ENCODE data around the gene GTF3C4. TPM values are rescaled to one million over a fixed set of nuclear protein-coding genes. Genes with fewer than 3 reads are reported as not detected.

GTF3C4 gene
- total RNA-seq, 6 donors from 2014 or later, result 6.4 to 20.9 (median 14.2) TPM

GRCh38 chr9:132638240-132638639 lies 32.0 kb upstream of the GTF3C4 start:
- no peaks in the 10 kb centered on the region for H3K27me3 ChIP-seq
- no peak overlapping the region for H3K27ac ChIP-seq
- 94 to 96% methylated on average over 5 of the region's 5 CpGs for WGBS, 2 donors
- DNase-seq, result no peak
- H3K4me3 ChIP-seq, result no peak overlapping the region
- H3K9me3 ChIP-seq, result no peaks in the 10 kb centered on the region
- TF ChIP-seq POLR2AphosphoS5 (IDR thresholded peaks at IDR 0.05), result no peak
- TF ChIP-seq POLR2A (IDR thresholded peaks at IDR 0.05), result no peak
- no peak for TF ChIP-seq CTCF (IDR thresholded peaks at IDR 0.05)
- TF ChIP-seq EP300 (IDR thresholded peaks at IDR 0.05), result no peak
- peaks cover 10 to 64% (median 33%) of the 10 kb centered on the region in 4 donors for H3K36me3 ChIP-seq
- ATAC-seq (ENCODE audit: low FRiP score in 2 of 2), result no peak
- no peaks in the 10 kb centered on the region for H3K4me1 ChIP-seq

GRCh38 chr9:132639322-132639721 lies 30.9 kb upstream of the GTF3C4 start:
- no peak for DNase-seq
- Histone ChIP-seq H3K9me3 (no peaks in the 10 kb centered on the region), H3K4me1 (no peaks in the 10 kb centered on the region), H3K27me3 (no peaks in the 10 kb centered on the region), H3K27ac (no peak overlapping the region), H3K36me3 (peaks cover 10 to 75% (median 36%) of the 10 kb centered on the region in 4 donors), H3K4me3 (no peak overlapping the region)
- WGBS, 2 donors, result 93 to 94% methylated on average over 5 of the region's 5 CpGs
- TF ChIP-seq EP300 (IDR thresholded peaks at IDR 0.05), result no peak
- no peak for TF ChIP-seq POLR2A (IDR thresholded peaks at IDR 0.05)
- TF ChIP-seq POLR2AphosphoS5 (IDR thresholded peaks at IDR 0.05), result no peak
- TF ChIP-seq CTCF (IDR thresholded peaks at IDR 0.05), result no peak
- ATAC-seq (ENCODE audit: low FRiP score in 2 of 2), result no peak

- DNase-seq (no peak), ATAC-seq (ENCODE audit: low FRiP score in 2 of 2) (no peak)
- 92% methylated on average over 4 of the region's 4 CpGs for WGBS, 2 donors
- Histone ChIP-seq H3K9me3 (no peaks in the 10 kb centered on the region), H3K27ac (no peak overlapping the region), H3K4me1 (no peaks in the 10 kb centered on the region), H3K4me3 (no peak overlapping the region), H3K27me3 (no peaks in the 10 kb centered on the region), H3K36me3 (peaks cover 27 to 89% (median 54%) of the 10 kb centered on the region in 4 donors)
- no peak for TF ChIP-seq POLR2A (IDR thresholded peaks at IDR 0.05)
- TF ChIP-seq POLR2AphosphoS5 (IDR thresholded peaks at IDR 0.05), result no peak
- TF ChIP-seq EP300 (IDR thresholded peaks at IDR 0.05), result no peak
- no peak for TF ChIP-seq CTCF (IDR thresholded peaks at IDR 0.05)
Measured at GRCh38 chr9:132641216-132641615, 29.0 kb upstream of the GTF3C4 start.

- Histone ChIP-seq H3K9me3 (no peaks in the 10 kb centered on the region), H3K4me1 (no peaks in the 10 kb centered on the region), H3K27ac (no peak overlapping the region), H3K27me3 (no peaks in the 10 kb centered on the region), H3K36me3 (peaks cover 38 to 92% (median 57%) of the 10 kb centered on the region in 4 donors), H3K4me3 (no peak overlapping the region)
- DNase-seq (no peak), ATAC-seq (ENCODE audit: low FRiP score in 2 of 2) (no peak)
- 92 to 94% methylated on average over 3 of the region's 3 CpGs for WGBS, 2 donors
- no peak for TF ChIP-seq POLR2AphosphoS5 (IDR thresholded peaks at IDR 0.05)
- TF ChIP-seq EP300 (IDR thresholded peaks at IDR 0.05), result no peak
- no peak for TF ChIP-seq CTCF (IDR thresholded peaks at IDR 0.05)
- no peak for TF ChIP-seq POLR2A (IDR thresholded peaks at IDR 0.05)
Measured at GRCh38 chr9:132644251-132644650, 26.0 kb upstream of the GTF3C4 start.

GRCh38 chr9:132645306-132645705 lies 25.0 kb upstream of the GTF3C4 start:
- ATAC-seq (ENCODE audit: low FRiP score in 2 of 2) (no peak), DNase-seq (no peak)
- H3K27ac ChIP-seq, result no peak overlapping the region
- H3K4me3 ChIP-seq, result no peak overlapping the region
- peaks cover 38 to 95% (median 59%) of the 10 kb centered on the region in 4 donors for H3K36me3 ChIP-seq
- TF ChIP-seq CTCF (IDR thresholded peaks at IDR 0.05) (no peak), POLR2AphosphoS5 (IDR thresholded peaks at IDR 0.05) (no peak), POLR2A (IDR thresholded peaks at IDR 0.05) (no peak), EP300 (IDR thresholded peaks at IDR 0.05) (no peak)
- H3K4me1 ChIP-seq, result no peaks in the 10 kb centered on the region
- WGBS, 2 donors, result 98 to 99% methylated on average over 8 of the region's 8 CpGs
- no peaks in the 10 kb centered on the region for H3K27me3 ChIP-seq
- H3K9me3 ChIP-seq, result no peaks in the 10 kb centered on the region
